T-cell (primary cell): ENCODE results near the gene PIK3R5. TPM values are rescaled to one million over a fixed set of nuclear protein-coding genes. Genes with fewer than 3 reads are reported as not detected.

Experiments used
- ATAC-seq, 4 experiments: fragments of 200-7000 bp in 3 of 4; fragments of 150-1000 bp in 1 of 4; cut with Tn5 transposase; replicated peaks in 1 of 4; 1 replicate in 3 of 4; 2 replicates in 1 of 4; pipeline ENCODE4 v1.10.0; 2021; ENCODE audit warnings: moderate library complexity in 3 of 4, mild to moderate bottlenecking in 2 of 4, moderate number of reproducible peaks in 1 of 4
- CTCF ChIA-PET, 2 donors: fragments of 300-600 bp; sonication (Branson Sonifier 250); formaldehyde crosslinking; loops; one replicate each; lab custom pipeline; 2022; ENCODE audit warnings: antibody characterized with exemption in 2 of 2; lab: Charles Lee
- POLR2A ChIA-PET, 2 donors: fragments of 300-600 bp; sonication (Branson Sonifier 250); formaldehyde crosslinking; loops; one replicate each; lab custom pipeline; 2022; ENCODE audit warnings: antibody characterized with exemption in 2 of 2; lab: Charles Lee
- DNase-seq, 35 experiments: peaks; one replicate each; pipeline versions ENCODE4 v3.0.0 to v3.0.0-alpha.2; 2013 to 2023
- H3K27ac ChIP-seq: one replicate; pipeline ENCODE4 v1.5.1; 2013; ENCODE audit warnings: low read length
- H3K27me3 ChIP-seq, 2 experiments: replicated peaks in 1 of 2; 1 replicate in 1 of 2; 2 replicates in 1 of 2; pipeline versions ENCODE4 v1.6.1 to v1.7.0; 2013; ENCODE audit warnings: low read length in 1 of 2, mixed read lengths in 1 of 2; ENCODE audit not compliant: control insufficient read depth in 2 of 2, insufficient read depth in 2 of 2; ENCODE audit errors: extremely low read depth in 1 of 2
- H3K36me3 ChIP-seq, 2 donors: 1 replicate in 1 of 2; 2 replicates in 1 of 2; pipeline versions ENCODE4 v1.6.1 to v1.7.0; 2013; ENCODE audit warnings: low read length in 1 of 2; ENCODE audit not compliant: control insufficient read depth in 2 of 2, insufficient read depth in 1 of 2; ENCODE audit errors: extremely low read depth in 1 of 2
- H3K4me1 ChIP-seq, 2 experiments: 1 replicate in 1 of 2; 2 replicates in 1 of 2; pipeline versions ENCODE4 v1.6.1 to v1.7.0; 2013; ENCODE audit warnings: low read length in 2 of 2, mixed read lengths in 1 of 2; ENCODE audit not compliant: insufficient read depth in 2 of 2, control insufficient read depth in 1 of 2; ENCODE audit errors: extremely low read depth in 1 of 2
- H3K4me3 ChIP-seq, 2 donors: 1 replicate in 1 of 2; 2 replicates in 1 of 2; pipeline versions ENCODE4 v1.5.1 to v1.7.0; 2013; ENCODE audit warnings: mild to moderate bottlenecking in 2 of 2, low read length in 1 of 2, moderate library complexity in 1 of 2; ENCODE audit not compliant: control insufficient read depth in 1 of 2; ENCODE audit errors: extremely low read depth in 1 of 2
- H3K9me3 ChIP-seq: 2 replicates; pipeline ENCODE4 v1.7.0; 2013
- H3K27ac Mint-ChIP-seq, 2 donors: one replicate each; pipeline ENCODE4 v1.8.0; 2020 to 2021; ENCODE audit warnings: mild to moderate bottlenecking in 2 of 2, mixed read lengths in 2 of 2
- H3K27me3 Mint-ChIP-seq, 2 donors: one replicate each; pipeline ENCODE4 v1.8.0; 2021 to 2022; ENCODE audit warnings: mixed read lengths in 2 of 2
- H3K36me3 Mint-ChIP-seq: one replicate; pipeline ENCODE4 v1.8.0; 2021; ENCODE audit warnings: mixed read lengths
- H3K4me1 Mint-ChIP-seq, 3 donors: one replicate each; pipeline ENCODE4 v1.8.0; 2020 to 2022; ENCODE audit warnings: mixed read lengths in 3 of 3, mild to moderate bottlenecking in 1 of 3
- H3K4me3 Mint-ChIP-seq, 3 donors: one replicate each; pipeline ENCODE4 v1.8.0; 2020 to 2022; ENCODE audit warnings: mild to moderate bottlenecking in 3 of 3, mixed read lengths in 3 of 3, moderate library complexity in 3 of 3
- H3K9me3 Mint-ChIP-seq, 3 donors: one replicate each; pipeline ENCODE4 v1.8.0; 2020 to 2022; ENCODE audit warnings: mixed read lengths in 3 of 3
- WGBS: methylation state at CpG from one replicate; pipeline ENCODE4 v1.1.5; 2013; ENCODE audit warnings: missing lambda C conversion rate; ENCODE audit not compliant: insufficient coverage; 5-methylcytosine and 5-hydroxymethylcytosine counted together
- total RNA-seq, 35 experiments: library from RNA in 6 of 35; stranded (reverse) in 6 of 35; fragments of 120-200 nt in 1 of 35; gene quantifications; one replicate each; pipeline versions ENCODE4 v1.2.1 to v1.2.4 and lab custom pipeline; 2013 to 2026

Gene PIK3R5
- total RNA-seq, 5 donors from 2014 or later (not counting 1 experiment from before 2014, with no cell fraction given), result 118 to 210 (median 151) TPM

- DNase-seq (no peak), ATAC-seq (no peak)
- 95% methylated on average over 7 of the region's 15 CpGs for WGBS
- Histone ChIP-seq H3K4me1 (no peaks in the 10 kb centered on the region), H3K9me3 (no peaks in the 10 kb centered on the region), H3K4me3 (no peak overlapping the region), H3K36me3 (peaks cover 0 to 11% of the 10 kb centered on the region in 2 donors), H3K27ac (no peak overlapping the region), H3K27me3 (no peaks in the 10 kb centered on the region)
- ChIA-PET POLR2A (no interaction called here), CTCF (interaction anchor here in 1 of 2 donors (0.7 kb wide), 1 partner anchor 10 kb away, joined by 3 read pairs; no protein-coding TSS in a partner anchor)
- H3K36me3 Mint-ChIP-seq, result peaks cover 4% of the 10 kb centered on the region
- H3K4me1 Mint-ChIP-seq, result no peaks in the 10 kb centered on the region
- no peak overlapping the region for H3K4me3 Mint-ChIP-seq
- H3K9me3 Mint-ChIP-seq, result no peaks in the 10 kb centered on the region
- no peak overlapping the region for H3K27ac Mint-ChIP-seq
- no peaks in the 10 kb centered on the region for H3K27me3 Mint-ChIP-seq
These were observed 128.5 kb downstream of the PIK3R5 start for GRCh38 chr17:8836821-8837562.

GRCh38 chr17:8835631-8836364, 129.7 kb downstream of the PIK3R5 start:
- POLR2A ChIA-PET, result no interaction called here
- DNase-seq (no peak), ATAC-seq (no peak)
- Mint-ChIP-seq H3K36me3 (peaks cover 4% of the 10 kb centered on the region), H3K27me3 (no peaks in the 10 kb centered on the region), H3K4me3 (no peak overlapping the region), H3K27ac (no peak overlapping the region), H3K9me3 (no peaks in the 10 kb centered on the region), H3K4me1 (no peaks in the 10 kb centered on the region)
- CTCF ChIA-PET, result no interaction called here
- Histone ChIP-seq H3K9me3 (no peaks in the 10 kb centered on the region), H3K36me3 (peaks cover 0 to 13% of the 10 kb centered on the region in 2 donors), H3K4me1 (no peaks in the 10 kb centered on the region), H3K27me3 (no peaks in the 10 kb centered on the region), H3K4me3 (no peak overlapping the region), H3K27ac (no peak overlapping the region)
- WGBS, result no CpG with 5 or more reads among the region's 6 CpGs

GRCh38 chr17:8835106-8835505, 130.4 kb downstream of the PIK3R5 start:
- no peak for ATAC-seq
- H3K27me3 ChIP-seq, result no peaks in the 10 kb centered on the region
- Mint-ChIP-seq H3K27me3 (no peaks in the 10 kb centered on the region), H3K36me3 (peaks cover 4% of the 10 kb centered on the region), H3K27ac (no peak overlapping the region), H3K4me1 (no peaks in the 10 kb centered on the region), H3K9me3 (no peaks in the 10 kb centered on the region), H3K4me3 (no peak overlapping the region)
- ChIA-PET POLR2A (no interaction called here), CTCF (no interaction called here)
- DNase-seq, result no peak
- H3K36me3 ChIP-seq, result peaks cover 0 to 13% of the 10 kb centered on the region in 2 donors
- H3K9me3 ChIP-seq, result no peaks in the 10 kb centered on the region
- no peak overlapping the region for H3K4me3 ChIP-seq
- 95% methylated on average over 14 of the region's 14 CpGs for WGBS
- no peaks in the 10 kb centered on the region for H3K4me1 ChIP-seq
- H3K27ac ChIP-seq, result no peak overlapping the region

GRCh38 chr17:8832711-8833352, 132.7 kb downstream of the PIK3R5 start:
- POLR2A ChIA-PET, result no interaction called here
- no peaks in the 10 kb centered on the region for H3K9me3 ChIP-seq
- Mint-ChIP-seq H3K27me3 (no peaks in the 10 kb centered on the region), H3K27ac (no peak overlapping the region), H3K9me3 (no peaks in the 10 kb centered on the region), H3K4me1 (no peaks in the 10 kb centered on the region), H3K36me3 (peaks cover 4% of the 10 kb centered on the region), H3K4me3 (no peak overlapping the region)
- H3K4me1 ChIP-seq, result no peaks in the 10 kb centered on the region
- H3K27me3 ChIP-seq, result peaks cover 0 to 2% of the 10 kb centered on the region in 2 experiments
- CTCF ChIA-PET, result no interaction called here
- no peak overlapping the region for H3K27ac ChIP-seq
- peaks cover 0 to 9% of the 10 kb centered on the region in 2 donors for H3K36me3 ChIP-seq
- ATAC-seq (no peak), DNase-seq (peak in 12 of 35 experiments; percentile 3 to 36 (median 10))
- H3K4me3 ChIP-seq, result no peak overlapping the region
- 88% methylated on average over 31 of the region's 33 CpGs for WGBS

GRCh38 chr17:8831234-8831849, 134.2 kb downstream of the PIK3R5 start:
- H3K27ac Mint-ChIP-seq, result no peak overlapping the region
- peaks cover 0 to 2% of the 10 kb centered on the region in 2 experiments for H3K27me3 ChIP-seq
- ATAC-seq (no peak), DNase-seq (no peak)
- H3K36me3 Mint-ChIP-seq, result peaks cover 4% of the 10 kb centered on the region
- no peaks in the 10 kb centered on the region for H3K27me3 Mint-ChIP-seq
- 100% methylated on average over 4 of the region's 7 CpGs for WGBS
- no peaks in the 10 kb centered on the region for H3K9me3 Mint-ChIP-seq
- no peak overlapping the region for H3K27ac ChIP-seq
- no peaks in the 10 kb centered on the region for H3K4me1 Mint-ChIP-seq
- H3K36me3 ChIP-seq, result peaks cover 0 to 5% of the 10 kb centered on the region in 2 donors
- H3K4me3 ChIP-seq, result no peak overlapping the region
- POLR2A ChIA-PET, result interaction anchor here in 1 of 2 donors (0.7 kb wide), 1 partner anchor 24 kb away, joined by 3 read pairs; no protein-coding TSS in a partner anchor
- H3K9me3 ChIP-seq, result no peaks in the 10 kb centered on the region
- no peak overlapping the region for H3K4me3 Mint-ChIP-seq
- H3K4me1 ChIP-seq, result no peaks in the 10 kb centered on the region
- CTCF ChIA-PET, result no interaction called here

- no peaks in the 10 kb centered on the region for H3K4me1 Mint-ChIP-seq
- Histone ChIP-seq H3K4me3 (no peak overlapping the region), H3K4me1 (no peaks in the 10 kb centered on the region), H3K27ac (no peak overlapping the region), H3K36me3 (peaks cover 0 to 2% of the 10 kb centered on the region in 2 donors), H3K9me3 (no peaks in the 10 kb centered on the region), H3K27me3 (peaks cover 0 to 2% of the 10 kb centered on the region in 2 experiments)
- peaks cover 1% of the 10 kb centered on the region for H3K36me3 Mint-ChIP-seq
- no peaks in the 10 kb centered on the region for H3K27me3 Mint-ChIP-seq
- H3K9me3 Mint-ChIP-seq, result no peaks in the 10 kb centered on the region
- POLR2A ChIA-PET, result no interaction called here
- H3K27ac Mint-ChIP-seq, result no peak overlapping the region
- H3K4me3 Mint-ChIP-seq, result no peak overlapping the region
- CTCF ChIA-PET, result no interaction called here
- DNase-seq (no peak), ATAC-seq (no peak)
- WGBS, result 94% methylated on average over 10 of the region's 10 CpGs
These were observed 135.4 kb downstream of the PIK3R5 start for GRCh38 chr17:8830141-8830540.
